Measurements from ENCODE around the gene FMN1.

- TF ChIP-seq EZH2 (IDR thresholded peaks at IDR 0.05; ENCODE audit: borderline replicate concordance, insufficient read depth, low read length, poor library complexity, severe bottlenecking) (no peak), RAD21 (conservative IDR thresholded peaks at IDR 0.05) (no peak), CTCF (IDR thresholded peaks at IDR 0.05; ENCODE audit: poor library complexity, severe bottlenecking) (no peak), EP300 (conservative IDR thresholded peaks at IDR 0.05; ENCODE audit: poor library complexity, severe bottlenecking) (no peak), SMC3 (conservative IDR thresholded peaks at IDR 0.05; ENCODE audit: poor library complexity) (no peak), POLR2AphosphoS5 (IDR thresholded peaks at IDR 0.05) (no peak), TAF1 (IDR thresholded peaks at IDR 0.05; ENCODE audit: low read depth) (no peak), REST (IDR thresholded peaks at IDR 0.05; ENCODE audit: borderline replicate concordance) (no peak)
Measured at GRCh38 chr15:32730677-32731654, 463.5 kb downstream of the FMN1 start.
